IMR-90 (cell line): Measurements from ENCODE around the gene HIKESHI. TPM values are rescaled to one million over a fixed set of nuclear protein-coding genes. Genes with fewer than 3 reads are reported as not detected.
A peak's percentile ranks its signal among the peaks of the same experiment; 100 is the strongest.

Source experiments
- ATAC-seq: fragments of 200-7000 bp; cut with Tn5 transposase; 2 replicates; pipeline ENCODE4 v1.9.1; 2020; ENCODE audit warnings: low read depth, mild to moderate bottlenecking, moderate library complexity
- BruUV-seq: library from RNA; stranded (reverse); fragments of 400-500 nt; replicated peaks from 2 replicates; lab custom pipeline; 2021; lab: Mats Ljungman, UMichigan
- CTCF ChIA-PET: fragments of 300-600 bp; formaldehyde crosslinking; extraction: SDS; loops from one replicate; lab custom pipeline; 2021; ENCODE audit warnings: antibody characterized with exemption; lab: Yijun Ruan, JAX
- POLR2A ChIA-PET: fragments of 300-600 bp; sonication (Branson Sonifier 250); formaldehyde crosslinking; loops from one replicate; lab custom pipeline; 2022; ENCODE audit warnings: antibody characterized with exemption; ENCODE audit not compliant: unreplicated experiment; lab: Charles Lee
- DNase-seq: peaks from one replicate; pipeline ENCODE4 v3.0.0; 2013
- H2AFZ ChIP-seq: replicated peaks from 2 replicates; pipeline ENCODE3; 2013; ENCODE audit warnings: low read length, mild to moderate bottlenecking; ENCODE audit not compliant: poor library complexity
- H2AK5ac ChIP-seq: 2 replicates; pipeline ENCODE4 v1.6.1; 2013; ENCODE audit warnings: low read depth, low read length, inconsistent platforms
- H2AK9ac ChIP-seq: replicated peaks from 2 replicates; pipeline ENCODE3; 2013; ENCODE audit warnings: mild to moderate bottlenecking, low read depth, low read length, moderate library complexity; ENCODE audit not compliant: poor library complexity
- H2BK120ac ChIP-seq: 2 replicates; pipeline ENCODE4 v1.6.1; 2013; ENCODE audit warnings: low read depth, low read length, inconsistent platforms
- H2BK15ac ChIP-seq: 3 replicates; pipeline ENCODE4 v1.6.1; 2013; ENCODE audit warnings: low read depth, low read length, inconsistent platforms
- H2BK20ac ChIP-seq: 2 replicates; pipeline ENCODE4 v1.6.1; 2013; ENCODE audit warnings: low read depth, mild to moderate bottlenecking, inconsistent platforms, low read length, moderate library complexity
- H2BK5ac ChIP-seq: 2 replicates; pipeline ENCODE4 v1.6.1; 2013; ENCODE audit warnings: mild to moderate bottlenecking, low read depth, low read length, inconsistent platforms; ENCODE audit not compliant: poor library complexity, severe bottlenecking
- H3K14ac ChIP-seq: replicated peaks from 2 replicates; pipeline ENCODE4 v1.6.1; 2013; ENCODE audit warnings: low read depth, low read length, inconsistent platforms
- H3K18ac ChIP-seq: 2 replicates; pipeline ENCODE4 v1.6.1; 2013; ENCODE audit warnings: low read depth, low read length, control low read depth
- H3K23ac ChIP-seq: 2 replicates; pipeline ENCODE4 v1.6.1; 2013; ENCODE audit warnings: low read depth, low read length, inconsistent platforms
- H3K27ac ChIP-seq: 2 replicates; pipeline ENCODE4 v1.5.1; 2013; ENCODE audit warnings: mild to moderate bottlenecking, control low read depth, low read length; ENCODE audit not compliant: insufficient read depth
- H3K27me3 ChIP-seq: 2 replicates; pipeline ENCODE4 v1.6.1; 2013; ENCODE audit warnings: low read length; ENCODE audit not compliant: control insufficient read depth, insufficient read depth
- H3K36me3 ChIP-seq: 2 replicates; pipeline ENCODE4 v1.6.1; 2013; ENCODE audit warnings: low read length, mixed read lengths; ENCODE audit not compliant: control insufficient read depth, insufficient read depth
- H3K4ac ChIP-seq: 2 replicates; pipeline ENCODE4 v1.6.1; 2013; ENCODE audit warnings: low read depth, low read length, inconsistent platforms
- H3K4me1 ChIP-seq: 2 replicates; pipeline ENCODE4 v1.6.1; 2013; ENCODE audit warnings: low read length, mixed read lengths; ENCODE audit not compliant: control insufficient read depth, insufficient read depth
- H3K4me2 ChIP-seq: 2 replicates; pipeline ENCODE4 v1.6.1; 2013; ENCODE audit warnings: low read depth, mild to moderate bottlenecking, control low read depth, low read length, moderate library complexity
- H3K4me3 ChIP-seq: 2 replicates; pipeline ENCODE4 v1.5.1; 2013; ENCODE audit warnings: low read depth, mild to moderate bottlenecking, control low read depth, low read length, moderate library complexity; ENCODE audit not compliant: insufficient read depth
- H3K56ac ChIP-seq: 2 replicates; pipeline ENCODE4 v1.6.1; 2013; ENCODE audit warnings: low read length, inconsistent platforms; ENCODE audit not compliant: insufficient read depth; ENCODE audit errors: extremely low read depth
- H3K79me1 ChIP-seq, 2 experiments: 2 replicates each; pipeline ENCODE4 v1.6.1; 2013; ENCODE audit warnings: low read length in 2 of 2, inconsistent platforms in 1 of 2, low read depth in 1 of 2
- H3K9ac ChIP-seq: 2 replicates; pipeline ENCODE4 v1.6.1; 2013; ENCODE audit warnings: low read depth, low read length, control low read depth
- H3K9me1 ChIP-seq: 2 replicates; pipeline ENCODE4 v1.6.1; 2013; ENCODE audit warnings: low read length, inconsistent platforms; ENCODE audit not compliant: insufficient read depth
- H3K9me3 ChIP-seq: 2 replicates; pipeline ENCODE4 v1.6.1; 2013; ENCODE audit warnings: low read length; ENCODE audit not compliant: control insufficient read depth, insufficient read depth
- H4K20me1 ChIP-seq: 2 replicates; pipeline ENCODE4 v1.6.1; 2013; ENCODE audit warnings: low read length, inconsistent platforms; ENCODE audit not compliant: insufficient read depth
- H4K5ac ChIP-seq: 2 replicates; pipeline ENCODE4 v1.6.1; 2013; ENCODE audit warnings: mild to moderate bottlenecking, low read depth, low read length, control low read depth
- H4K8ac ChIP-seq, 2 experiments: 2 replicates each; pipeline ENCODE4 v1.6.1; 2013; ENCODE audit warnings: low read depth in 2 of 2, low read length in 2 of 2, control low read depth in 1 of 2, inconsistent platforms in 1 of 2
- H4K91ac ChIP-seq: 2 replicates; pipeline ENCODE4 v1.6.1; 2013; ENCODE audit warnings: low read depth, low read length, inconsistent platforms; ENCODE audit not compliant: insufficient read depth
- MAFK ChIP-seq: IDR thresholded peaks from 2 replicates; pipeline ENCODE4 v1.6.1; 2012; ENCODE audit warnings: low read depth, low read length, improper control_type of control experiment
- SMC3 ChIP-seq: fragments of 150-350 bp; IDR thresholded peaks from 2 replicates; pipeline ENCODE4 v1.6.1; 2016; ENCODE audit warnings: low read depth, mild to moderate bottlenecking, antibody characterized with exemption, low read length, moderate library complexity
- WGBS, 2 experiments: methylation state at CpG; one replicate each; pipeline versions ENCODE4 v1.1.5 to v1.1.7; 2013; ENCODE audit warnings: missing lambda C conversion rate in 2 of 2; ENCODE audit not compliant: insufficient read length in 1 of 2; ENCODE audit errors: extremely low coverage in 2 of 2; 5-methylcytosine and 5-hydroxymethylcytosine counted together
- dilution Hi-C: fragments of 300-500 bp; cut with HindIII; formaldehyde crosslinking; loops from one replicate; pipeline ENCODE4 v1.14.3; 2018; ENCODE audit warnings: low sequenced_read_pairs; ENCODE audit not compliant: unreplicated experiment
- in situ Hi-C: fragments of 300-500 bp; cut with MboI; formaldehyde crosslinking; loops from 3 replicates; pipeline ENCODE4 v1.14.3; 2019; ENCODE audit warnings: low sequenced_read_pairs, inconsistent platforms, mixed read lengths
- intact Hi-C: fragments of 100-400 bp; cut with micrococcal nuclease; formaldehyde crosslinking; loops from 2 replicates; pipeline ENCODE4 v1.10.0; 2022
- polyA plus RNA-seq, 3 experiments: library from polyadenylated mRNA; depleted of rRNA; stranded (reverse); fragments of >200 nt; gene quantifications; 2 replicates each; pipeline ENCODE4 v1.2.3, GENCODE V29; 2012; ENCODE audit warnings: low replicate concordance in 1 of 3
- total RNA-seq: library from RNA; depleted of rRNA; stranded (reverse); fragments of >200 nt; gene quantifications from 2 replicates; pipeline ENCODE4 v1.2.3, GENCODE V29; 2012
- TF ChIP-seq, protein P1 (sequence below): fragments of 150-350 bp; IDR thresholded peaks from 2 replicates; pipeline ENCODE4 v1.6.1; 2017; ENCODE audit warnings: mild to moderate bottlenecking, antibody characterized with exemption, low read length, low read depth

Gene HIKESHI
- total and polyA plus RNA-seq, 2 of the 4 experiments (the other 2 are of a cell fraction), result 49.4 to 73.5 TPM

DNA sequence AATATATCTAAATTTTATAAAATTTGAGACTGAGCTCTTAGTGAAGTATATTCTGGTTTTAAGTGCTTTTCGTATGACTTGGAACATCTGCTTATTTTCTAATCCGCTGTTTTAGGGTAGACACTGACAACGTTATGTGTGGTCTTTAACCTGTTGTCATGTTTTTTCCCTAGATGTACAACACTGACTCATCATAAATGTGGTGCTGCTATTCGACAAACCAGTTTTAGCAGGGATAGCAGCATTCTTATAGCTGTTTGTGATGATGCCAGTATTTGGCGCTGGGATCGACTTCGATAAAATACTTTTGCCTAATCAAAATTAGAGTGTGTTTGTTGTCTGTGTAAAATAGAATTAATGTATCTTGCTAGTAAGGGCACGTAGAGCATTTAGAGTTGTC lies 23.8 kb upstream of the HIKESHI start:
- Histone ChIP-seq H3K27ac (no peak overlapping the region), H2BK20ac (no peak overlapping the region), H2AK9ac (no peak overlapping the region), H3K79me1 (peaks cover 9 to 25% of the 10 kb centered on the region in 2 experiments), H3K4me3 (no peak overlapping the region), H3K4me2 (peak overlapping the region; percentile 64), H3K18ac (peak overlapping the region; percentile 88; the same call in 1 of the 2 replicates), H3K9ac (no peak overlapping the region), H2BK15ac (no peak overlapping the region), H3K4ac (no peak overlapping the region), H3K36me3 (no peaks in the 10 kb centered on the region; the same call in 1 of the 2 replicates), H2BK5ac (peak overlapping the region; percentile 5), H4K5ac (peak overlapping the region; percentile 90; the same call in 1 of the 2 replicates), H3K9me3 (no peaks in the 10 kb centered on the region), H2AK5ac (no peak overlapping the region), H3K23ac (no peak overlapping the region), H3K9me1 (peaks cover 3% of the 10 kb centered on the region), H2BK120ac (no peak overlapping the region), H4K20me1 (no peaks in the 10 kb centered on the region; the same call in 1 of the 2 replicates), H3K56ac (no peak overlapping the region), H3K14ac (no peak overlapping the region; the same call in 1 of the 2 replicates), H4K8ac (no peak overlapping the region), H2AFZ (no peak overlapping the region), H3K4me1 (peaks cover 3% of the 10 kb centered on the region; the same call in 1 of the 2 replicates), H3K27me3 (no peaks in the 10 kb centered on the region), H4K91ac (no peak overlapping the region)
- WGBS, 2 experiments, result 100% methylated on average over 2 of the region's 8 CpGs; no CpG with 5 or more reads in 1 of the 2 experiments
- DNase-seq (peak; percentile 10), ATAC-seq (peak; percentile 60)
- in situ Hi-C loops, result loop anchor here (25.0 kb wide), 1 partner anchor 591 kb away; the partner anchor contains the start of gene CCDC89
- POLR2A ChIA-PET, result no interaction called here
- no TSS peak for BruUV-seq
- dilution Hi-C loops, result no loop called here
- CTCF ChIA-PET, result no interaction called here
- intact Hi-C loops, result loop anchor here (5.0 to 10.0 kb wide), 2 partner anchors 421 to 1493 kb away; partner anchors contain the start of gene CCDC83
- TF ChIP-seq MAFK (peak; percentile 38; the same call in 1 of the 2 replicates), SMC3 (no peak)
- TF ChIP-seq, protein P1, sequence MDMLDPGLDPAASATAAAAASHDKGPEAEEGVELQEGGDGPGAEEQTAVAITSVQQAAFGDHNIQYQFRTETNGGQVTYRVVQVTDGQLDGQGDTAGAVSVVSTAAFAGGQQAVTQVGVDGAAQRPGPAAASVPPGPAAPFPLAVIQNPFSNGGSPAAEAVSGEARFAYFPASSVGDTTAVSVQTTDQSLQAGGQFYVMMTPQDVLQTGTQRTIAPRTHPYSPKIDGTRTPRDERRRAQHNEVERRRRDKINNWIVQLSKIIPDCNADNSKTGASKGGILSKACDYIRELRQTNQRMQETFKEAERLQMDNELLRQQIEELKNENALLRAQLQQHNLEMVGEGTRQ, result no peak
